OCI-LY1 (cell line): Measurements from ENCODE around the gene RALB.

Experiments
- CTCF ChIP-seq: fragments of 200-600 bp; sonication (generic), shearing (Covaris generic); IDR thresholded peaks from 2 replicates; pipeline ENCODE4 v1.5.1; 2017; ENCODE audit warnings: mild to moderate bottlenecking, antibody characterized with exemption, low read length, moderate library complexity, mixed read lengths
- EZH2 ChIP-seq: fragments of 200-600 bp; sonication (generic), shearing (Covaris generic); IDR thresholded peaks from 2 replicates; pipeline ENCODE4 v1.8.0; 2017; ENCODE audit warnings: borderline replicate concordance, mixed run types, mild to moderate bottlenecking, antibody characterized with exemption, low read length, moderate library complexity, mixed read lengths

- no peak for TF ChIP-seq CTCF
- TF ChIP-seq EZH2: no peak
Observed at GRCh38 chr2:120343100-120343432, 90.4 kb downstream of the RALB start.
